ENCODE data around the gene SLC5A1. TPM values are rescaled to one million over a fixed set of nuclear protein-coding genes. Genes with fewer than 3 reads are reported as not detected.

SLC5A1 gene
- total RNA-seq, 1 experiment from 2014 or later = not detected

DNA sequence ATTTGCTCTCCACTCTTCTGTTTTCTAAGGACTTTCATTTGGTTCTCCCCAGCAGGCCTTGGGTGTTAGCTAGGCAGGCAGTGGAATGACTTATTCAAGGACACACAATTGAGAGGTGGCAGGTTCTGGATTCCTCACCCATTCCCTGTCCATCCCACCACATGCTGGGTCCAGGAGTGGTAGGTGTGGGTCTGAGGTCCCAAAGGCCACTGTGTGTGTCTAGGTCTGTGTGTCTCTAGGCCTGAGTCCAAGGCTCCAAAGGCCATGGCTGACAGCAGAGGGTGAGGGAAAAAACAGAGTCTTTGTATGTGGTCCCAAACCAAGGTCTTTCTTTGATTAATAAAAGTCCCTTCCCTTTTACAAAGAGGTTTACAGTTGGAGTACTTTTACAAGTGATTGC lies 40.8 kb downstream of the SLC5A1 start:
- Histone ChIP-seq H3K36me3 (ENCODE audit: low read depth, low read length) (no peaks in the 10 kb centered on the region), H3F3A (ENCODE audit: low read length, unreplicated experiment) (no peaks in the 10 kb centered on the region), H3K9ac (ENCODE audit: low read length) (no peak overlapping the region), H3K27ac (ENCODE audit: low read length) (no peak overlapping the region), H3K4me2 (ENCODE audit: low read length) (no peak overlapping the region), H3K9me2 (replicated peaks; ENCODE audit: low read length) (no peaks in the 10 kb centered on the region), H4K20me1 (ENCODE audit: low read length) (no peaks in the 10 kb centered on the region), H3K9me3 (ENCODE audit: low read length) (no peaks in the 10 kb centered on the region), H3K4me3 (ENCODE audit: low read length) (no peak overlapping the region), H3K79me2 (ENCODE audit: low read length) (no peaks in the 10 kb centered on the region), H2AFZ (ENCODE audit: low read length) (no peak overlapping the region), H3K27me3 (ENCODE audit: low read length) (peaks cover 2% of the 10 kb centered on the region; the same call in 1 of the 2 replicates), H3K4me1 (ENCODE audit: insufficient read depth, low read length) (no peaks in the 10 kb centered on the region)
- no peak for TF ChIP-seq EZH2 (IDR thresholded peaks at IDR 0.05; ENCODE audit: low read length, unreplicated experiment)
- TF ChIP-seq EZH2phosphoT487 (IDR thresholded peaks at IDR 0.05; ENCODE audit: borderline replicate concordance, low read length) = no peak
- TF ChIP-seq, protein P1, sequence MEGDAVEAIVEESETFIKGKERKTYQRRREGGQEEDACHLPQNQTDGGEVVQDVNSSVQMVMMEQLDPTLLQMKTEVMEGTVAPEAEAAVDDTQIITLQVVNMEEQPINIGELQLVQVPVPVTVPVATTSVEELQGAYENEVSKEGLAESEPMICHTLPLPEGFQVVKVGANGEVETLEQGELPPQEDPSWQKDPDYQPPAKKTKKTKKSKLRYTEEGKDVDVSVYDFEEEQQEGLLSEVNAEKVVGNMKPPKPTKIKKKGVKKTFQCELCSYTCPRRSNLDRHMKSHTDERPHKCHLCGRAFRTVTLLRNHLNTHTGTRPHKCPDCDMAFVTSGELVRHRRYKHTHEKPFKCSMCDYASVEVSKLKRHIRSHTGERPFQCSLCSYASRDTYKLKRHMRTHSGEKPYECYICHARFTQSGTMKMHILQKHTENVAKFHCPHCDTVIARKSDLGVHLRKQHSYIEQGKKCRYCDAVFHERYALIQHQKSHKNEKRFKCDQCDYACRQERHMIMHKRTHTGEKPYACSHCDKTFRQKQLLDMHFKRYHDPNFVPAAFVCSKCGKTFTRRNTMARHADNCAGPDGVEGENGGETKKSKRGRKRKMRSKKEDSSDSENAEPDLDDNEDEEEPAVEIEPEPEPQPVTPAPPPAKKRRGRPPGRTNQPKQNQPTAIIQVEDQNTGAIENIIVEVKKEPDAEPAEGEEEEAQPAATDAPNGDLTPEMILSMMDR (conservative IDR thresholded peaks at IDR 0.05; ENCODE audit: low read depth, low read length) = no peak
- DNase-seq = no peak
- CTCF ChIA-PET = no interaction called here
- intact Hi-C loops (cut with micrococcal nuclease) = no loop called here
- BruUV-seq (replicated peaks) = no TSS peak
- ATAC-seq = no peak
- POLR2A ChIA-PET (ENCODE audit: unreplicated experiment) = no interaction called here

DNA sequence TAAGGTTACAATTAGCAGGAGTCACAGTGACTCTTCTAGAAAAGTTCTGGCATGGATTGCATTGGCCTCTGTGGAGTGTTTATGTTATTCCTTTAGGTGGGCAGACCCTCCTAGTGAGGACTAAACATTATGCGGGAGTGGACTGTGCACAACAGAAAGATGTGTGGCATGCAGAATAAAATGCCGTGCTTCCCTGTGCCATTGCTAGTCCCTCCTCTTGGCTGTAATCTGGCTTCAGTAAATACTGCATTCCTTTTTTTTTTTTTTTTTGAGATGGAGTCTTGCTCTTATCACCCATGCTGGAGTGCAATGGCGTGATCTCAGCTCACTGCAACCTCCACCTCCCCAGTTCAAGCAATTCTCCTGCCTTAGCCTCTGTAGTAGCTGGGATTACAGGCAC lies 45.0 kb downstream of the SLC5A1 start:
- ChIA-PET CTCF (no interaction called here), POLR2A (ENCODE audit: unreplicated experiment) (no interaction called here)
- Histone ChIP-seq H3K27ac (ENCODE audit: low read length) (no peak overlapping the region), H3K4me2 (ENCODE audit: low read length) (no peak overlapping the region), H3K9me3 (ENCODE audit: low read length) (no peaks in the 10 kb centered on the region), H3K79me2 (ENCODE audit: low read length) (no peaks in the 10 kb centered on the region), H2AFZ (ENCODE audit: low read length) (no peak overlapping the region), H3K4me3 (ENCODE audit: low read length) (no peak overlapping the region), H3K9ac (ENCODE audit: low read length) (no peak overlapping the region), H3K9me2 (replicated peaks; ENCODE audit: low read length) (no peaks in the 10 kb centered on the region), H3F3A (ENCODE audit: low read length, unreplicated experiment) (no peaks in the 10 kb centered on the region), H3K27me3 (ENCODE audit: low read length) (peaks cover 4% of the 10 kb centered on the region; the same call in 1 of the 2 replicates), H3K36me3 (ENCODE audit: low read depth, low read length) (no peaks in the 10 kb centered on the region), H4K20me1 (ENCODE audit: low read length) (no peaks in the 10 kb centered on the region), H3K4me1 (ENCODE audit: insufficient read depth, low read length) (no peaks in the 10 kb centered on the region)
- TF ChIP-seq, protein P1 (conservative IDR thresholded peaks at IDR 0.05; ENCODE audit: low read depth, low read length) = no peak
- no peak for TF ChIP-seq EZH2phosphoT487 (IDR thresholded peaks at IDR 0.05; ENCODE audit: borderline replicate concordance, low read length)
- TF ChIP-seq EZH2 (IDR thresholded peaks at IDR 0.05; ENCODE audit: low read length, unreplicated experiment) = no peak
- ATAC-seq (no peak), DNase-seq (no peak)
- intact Hi-C loops (cut with micrococcal nuclease) = no loop called here
- no TSS peak for BruUV-seq (replicated peaks)

DNA sequence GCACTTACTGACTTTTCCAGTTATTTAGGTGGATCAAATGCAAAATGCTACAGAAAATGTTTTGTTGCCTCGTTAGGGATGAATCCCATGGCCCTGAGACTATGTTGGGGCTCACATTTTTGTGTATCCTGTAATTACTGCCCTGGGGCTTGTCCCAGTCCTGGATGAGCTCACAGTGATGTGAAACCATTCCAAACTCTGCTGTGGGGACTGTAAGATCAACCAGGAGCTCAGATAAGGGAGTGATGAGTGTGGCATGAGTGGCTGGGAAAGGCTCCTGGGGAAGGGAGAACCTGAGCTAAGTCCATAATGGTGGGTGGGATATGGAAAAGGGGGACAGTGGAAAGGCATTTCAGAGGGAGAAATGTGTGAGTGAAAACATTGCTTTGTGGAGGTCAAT lies 54.0 kb downstream of the SLC5A1 start:
- Histone ChIP-seq H3K27me3 (ENCODE audit: low read length) (peaks cover 23% of the 10 kb centered on the region), H3K9ac (ENCODE audit: low read length) (no peak overlapping the region), H3K27ac (ENCODE audit: low read length) (no peak overlapping the region), H3K36me3 (ENCODE audit: low read depth, low read length) (no peaks in the 10 kb centered on the region), H2AFZ (ENCODE audit: low read length) (no peak overlapping the region), H3K4me3 (ENCODE audit: low read length) (no peak overlapping the region), H4K20me1 (ENCODE audit: low read length) (no peaks in the 10 kb centered on the region), H3F3A (ENCODE audit: low read length, unreplicated experiment) (no peaks in the 10 kb centered on the region), H3K4me1 (ENCODE audit: insufficient read depth, low read length) (no peaks in the 10 kb centered on the region), H3K79me2 (ENCODE audit: low read length) (no peaks in the 10 kb centered on the region), H3K9me3 (ENCODE audit: low read length) (no peaks in the 10 kb centered on the region), H3K9me2 (replicated peaks; ENCODE audit: low read length) (no peaks in the 10 kb centered on the region), H3K4me2 (ENCODE audit: low read length) (no peak overlapping the region)
- DNase-seq (no peak), ATAC-seq (no peak)
- CTCF ChIA-PET = no interaction called here
- POLR2A ChIA-PET (ENCODE audit: unreplicated experiment) = interaction anchor here (0.6 kb wide), 1 partner anchor 74 kb away, joined by 6 read pairs; no protein-coding TSS in a partner anchor
- no TSS peak for BruUV-seq (replicated peaks)
- intact Hi-C loops (cut with micrococcal nuclease) = no loop called here
- TF ChIP-seq, protein P1 (conservative IDR thresholded peaks at IDR 0.05; ENCODE audit: low read depth, low read length) = no peak
- TF ChIP-seq EZH2phosphoT487 (IDR thresholded peaks at IDR 0.05; ENCODE audit: borderline replicate concordance, low read length) = no peak
- TF ChIP-seq EZH2 (IDR thresholded peaks at IDR 0.05; ENCODE audit: low read length, unreplicated experiment) = no peak
